ENCODE results near the gene EIF4EBP3.
A peak's percentile ranks its signal among the peaks of the same experiment; 100 is the strongest.
"Not testable (repeated sequence)": the region's sequence is repeated elsewhere in the genome, so short reads cannot be mapped to it uniquely, and the experiment has no call there.

Gene EIF4EBP3

DNA sequence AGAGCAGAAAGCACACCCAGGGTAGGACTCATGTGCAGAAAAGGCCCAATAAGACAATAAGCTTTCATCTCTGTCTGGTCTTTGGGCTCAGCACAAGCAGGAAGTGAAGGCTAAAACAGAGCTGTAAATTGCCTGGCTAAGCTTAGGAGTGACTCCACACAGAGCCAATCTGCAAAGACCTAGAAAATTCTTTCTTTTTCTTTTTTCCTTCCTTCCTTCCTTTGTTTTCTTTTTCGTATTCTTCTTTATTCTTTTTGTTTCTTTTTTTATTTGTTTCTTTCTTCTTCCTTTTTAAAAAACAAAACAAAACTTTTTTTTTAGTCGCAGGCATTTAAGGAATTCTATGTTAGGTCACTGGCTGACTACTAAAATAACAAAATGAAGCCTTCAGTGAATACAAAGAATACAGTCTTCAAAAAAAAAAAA is 29.3 kb downstream of the EIF4EBP3 start:
- DNase-seq (ENCODE audit: low read depth, low spot score): peak; percentile 44

DNA sequence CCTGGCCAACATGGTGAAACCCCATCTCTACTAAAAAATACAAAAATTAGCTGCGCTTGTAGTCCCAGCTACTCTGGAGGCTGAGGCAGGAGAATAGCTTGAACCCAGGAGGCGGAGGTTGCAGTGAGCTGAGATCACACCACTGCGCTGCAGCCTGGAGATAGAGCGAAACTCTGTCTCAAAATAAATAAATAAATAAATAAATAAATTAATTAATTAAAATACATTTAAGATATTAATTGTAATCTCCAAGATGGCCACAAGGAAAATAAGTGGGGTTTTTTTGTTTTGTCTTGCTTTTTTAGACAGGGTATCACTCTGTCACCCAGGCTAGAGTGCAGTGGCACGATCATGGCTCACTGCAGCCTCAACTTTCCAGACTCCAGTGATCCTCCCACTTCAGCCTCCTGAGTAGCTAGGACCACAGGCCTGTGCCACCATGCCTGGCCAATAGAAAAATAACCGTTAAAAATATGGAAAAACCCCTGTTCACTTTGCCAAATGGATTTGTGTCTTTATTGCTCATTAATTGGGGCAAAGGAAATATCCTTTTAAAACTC is 31.8 kb downstream of the EIF4EBP3 start:
- DNase-seq (ENCODE audit: low read depth, low spot score): not testable (repeated sequence)

DNA sequence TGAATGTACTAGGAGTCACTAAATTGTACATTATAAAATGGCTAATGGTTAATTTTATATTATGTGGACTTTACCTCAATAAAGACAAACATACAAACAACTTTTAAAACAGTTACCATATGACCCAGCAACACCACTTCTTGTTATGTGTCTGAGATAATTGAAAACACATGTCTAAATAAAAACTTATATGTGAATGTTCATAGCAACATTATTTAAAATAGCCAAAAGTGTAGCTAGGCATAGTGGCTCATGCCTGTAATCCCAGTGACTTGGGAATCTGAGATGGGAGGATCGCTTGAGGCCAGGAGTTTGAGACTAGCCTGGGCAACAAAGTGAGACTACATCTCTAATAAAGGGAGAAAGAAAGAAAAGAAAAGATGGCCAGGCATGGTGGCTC is 40.0 kb downstream of the EIF4EBP3 start:
- no peak for DNase-seq (ENCODE audit: low read depth, low spot score)

DNA sequence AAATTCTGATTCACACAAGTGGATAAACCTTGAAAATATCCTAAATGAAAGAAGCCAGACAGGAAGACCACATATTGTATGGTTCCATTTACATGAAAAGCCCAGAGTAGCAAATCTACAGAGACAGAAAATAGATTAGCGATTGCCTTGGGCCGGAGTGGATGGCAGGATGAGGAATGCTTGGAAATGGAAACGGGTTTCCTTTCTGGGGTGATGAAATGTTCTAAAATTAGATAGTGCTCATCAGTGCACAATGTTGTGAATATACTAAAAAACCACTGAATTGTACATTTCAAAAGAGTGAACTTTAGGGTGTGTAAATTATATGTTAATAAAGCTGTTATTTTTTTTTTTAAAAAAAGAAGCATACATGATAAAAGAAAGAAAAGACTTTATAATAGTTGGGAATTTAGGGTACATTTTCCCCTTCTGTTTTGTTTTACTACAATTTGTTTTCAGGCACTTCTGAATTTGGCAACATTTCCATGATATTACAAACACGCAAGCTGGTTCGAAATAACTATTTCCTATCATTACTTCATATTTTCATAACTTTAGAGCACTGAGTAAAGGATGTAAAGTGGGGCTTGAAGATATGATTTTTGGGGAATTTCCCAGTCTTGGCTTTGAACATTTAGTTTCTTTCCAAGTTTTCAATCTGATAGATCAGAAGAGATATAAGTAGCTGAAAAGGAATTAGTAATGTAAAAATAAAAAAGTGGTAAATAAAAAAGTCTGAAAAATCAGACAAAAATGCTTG is 41.0 kb downstream of the EIF4EBP3 start:
- DNase-seq (ENCODE audit: low read depth, low spot score): no peak

DNA sequence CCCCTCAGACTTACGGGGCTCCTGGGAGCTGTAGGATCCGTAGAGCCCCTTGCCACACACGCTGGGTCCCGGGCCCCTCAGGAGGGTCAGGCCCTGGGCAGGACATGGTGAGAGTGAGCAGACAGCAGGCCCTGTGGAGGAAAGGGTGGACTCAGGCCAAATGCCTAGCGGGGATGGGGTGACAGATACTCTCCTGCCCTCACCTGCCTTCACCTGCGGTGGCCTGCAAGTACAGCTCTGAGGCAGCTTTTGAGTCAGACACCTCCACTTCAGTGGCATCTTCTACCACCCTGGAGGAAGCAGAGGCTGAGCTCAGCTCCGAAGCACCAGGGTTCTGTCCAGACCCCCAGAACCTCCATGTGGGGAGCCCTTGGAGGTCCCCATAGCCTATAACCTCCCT is 43.4 kb downstream of the EIF4EBP3 start:
- DNase-seq (ENCODE audit: low read depth, low spot score): no peak

DNA sequence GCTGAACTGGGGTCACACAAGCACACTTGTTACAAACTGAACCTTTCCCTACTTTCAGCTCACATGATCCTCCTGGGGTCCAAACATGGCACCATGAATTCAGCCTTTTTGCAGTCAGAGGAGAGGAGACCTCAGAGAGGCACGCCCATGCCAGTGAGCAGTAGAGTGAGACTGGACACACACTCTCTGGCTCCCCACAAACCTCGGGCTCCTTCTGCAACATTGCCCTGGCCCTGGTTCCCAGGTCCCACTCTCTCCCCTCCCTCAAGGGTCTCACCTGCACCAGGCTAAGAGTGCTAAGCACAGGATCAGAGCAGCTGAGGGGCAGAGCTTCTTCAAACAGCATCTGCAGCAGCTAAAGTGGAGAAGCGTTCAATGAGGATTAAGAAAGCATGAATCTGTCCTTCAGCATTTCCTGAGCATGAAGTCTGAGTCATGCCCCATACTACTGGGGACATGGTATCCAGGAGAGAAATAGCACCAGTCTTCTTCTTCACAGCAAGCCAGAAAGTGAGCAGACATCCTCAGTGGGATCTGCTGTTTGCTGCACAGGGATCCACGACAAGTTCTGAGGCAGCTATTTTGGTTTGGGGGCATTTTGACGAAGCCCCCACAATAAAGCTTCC is 44.4 kb downstream of the EIF4EBP3 start:
- no peak for DNase-seq (ENCODE audit: low read depth, low spot score)

DNA sequence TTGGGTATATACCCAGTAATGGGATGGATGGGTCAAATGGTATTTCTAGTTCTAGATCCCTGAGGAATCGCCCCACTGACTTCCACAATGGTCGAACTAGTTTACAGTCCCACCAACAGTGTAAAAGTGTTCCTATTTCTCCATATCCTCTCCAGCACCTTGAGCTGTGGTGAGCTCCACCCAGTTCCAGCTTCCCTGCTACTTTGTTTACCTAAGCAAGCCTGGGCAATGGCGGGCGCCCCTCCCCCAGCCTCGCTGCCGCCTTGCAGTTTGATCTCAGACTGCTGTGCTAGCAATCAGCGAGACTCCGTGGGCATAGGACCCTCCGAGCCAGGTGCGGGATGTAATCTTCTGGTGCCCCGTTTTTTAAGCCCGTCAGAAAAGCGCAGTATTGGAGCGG is 45.6 kb downstream of the EIF4EBP3 start:
- peak; percentile 65 for DNase-seq (ENCODE audit: low read depth, low spot score)

DNA sequence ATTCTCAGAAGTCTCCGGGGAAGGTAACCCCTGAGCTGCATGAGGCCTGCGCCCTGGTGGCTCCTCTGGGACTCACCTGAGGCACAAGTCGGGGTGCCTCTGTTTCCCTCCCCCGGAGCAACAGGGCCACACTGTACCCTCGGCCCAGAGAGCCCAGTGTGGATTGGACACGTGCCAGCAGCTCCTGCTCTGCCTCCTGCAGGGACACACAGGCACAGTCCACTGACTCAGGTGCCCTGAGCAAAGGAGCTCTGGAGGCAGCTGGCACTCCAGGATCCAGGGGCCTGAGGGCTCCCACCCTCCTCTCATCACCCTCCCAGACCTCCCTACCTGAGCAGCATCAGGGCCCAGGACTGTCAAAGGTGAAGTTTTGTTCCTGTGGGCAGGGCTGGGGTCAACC is 46.7 kb downstream of the EIF4EBP3 start:
- no peak for DNase-seq (ENCODE audit: low read depth, low spot score)

DNA sequence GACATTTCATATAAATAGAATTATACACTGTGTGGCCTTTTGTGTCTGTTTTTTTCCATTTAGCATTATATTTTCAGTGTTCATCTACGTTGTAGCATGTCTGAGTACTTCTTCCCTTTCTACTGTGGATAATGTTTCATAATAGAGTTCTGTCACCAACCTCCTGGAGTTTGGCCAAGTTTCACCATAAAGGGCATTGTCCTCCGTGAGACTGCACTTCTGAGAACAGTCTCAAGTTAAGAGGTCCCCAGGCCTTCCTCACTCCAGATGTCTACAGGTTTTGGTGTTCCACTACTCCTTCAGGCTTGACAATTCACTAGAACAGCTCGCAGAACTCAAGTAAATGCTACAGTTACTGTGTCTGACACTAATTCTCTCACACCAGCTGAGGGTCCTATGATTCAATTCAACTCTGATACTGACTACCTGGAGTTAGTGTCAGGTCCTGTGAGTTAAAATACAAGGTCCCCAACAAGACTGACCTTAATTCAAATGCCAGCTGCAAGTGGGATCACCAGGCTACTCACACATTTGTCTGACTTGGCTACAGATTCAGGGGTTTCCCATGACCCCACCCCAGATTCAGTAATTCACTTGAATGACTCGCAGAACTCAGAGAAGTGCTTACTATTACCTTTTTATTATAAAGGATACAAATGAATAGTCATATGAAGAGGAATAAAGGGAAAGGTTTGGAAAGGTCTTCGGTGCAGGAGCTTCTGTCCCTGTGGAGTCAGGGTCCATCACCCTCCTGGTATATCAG is 48.3 kb downstream of the EIF4EBP3 start:
- DNase-seq (ENCODE audit: low read depth, low spot score): no peak

DNA sequence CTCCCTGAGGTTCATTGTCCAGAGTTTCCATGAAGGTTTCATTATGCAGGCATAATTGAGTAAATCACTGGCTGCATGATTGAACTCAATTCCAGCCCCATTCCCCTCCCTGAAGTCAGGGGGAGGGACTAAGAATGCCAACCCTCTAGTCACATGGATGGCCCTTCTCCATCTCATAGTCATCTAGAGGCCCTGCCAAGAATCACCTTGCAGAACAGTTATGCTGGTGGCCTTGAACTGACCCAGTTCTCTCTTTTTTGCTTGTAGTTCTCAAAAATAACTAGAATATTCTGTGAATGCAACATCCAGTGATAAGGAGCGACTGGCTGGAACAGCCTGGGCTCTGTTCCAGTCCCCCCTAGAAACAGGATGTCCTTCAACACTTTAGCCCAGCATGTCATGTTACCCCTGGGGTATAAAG is 48.9 kb downstream of the EIF4EBP3 start:
- no peak for DNase-seq (ENCODE audit: low read depth, low spot score)

DNA sequence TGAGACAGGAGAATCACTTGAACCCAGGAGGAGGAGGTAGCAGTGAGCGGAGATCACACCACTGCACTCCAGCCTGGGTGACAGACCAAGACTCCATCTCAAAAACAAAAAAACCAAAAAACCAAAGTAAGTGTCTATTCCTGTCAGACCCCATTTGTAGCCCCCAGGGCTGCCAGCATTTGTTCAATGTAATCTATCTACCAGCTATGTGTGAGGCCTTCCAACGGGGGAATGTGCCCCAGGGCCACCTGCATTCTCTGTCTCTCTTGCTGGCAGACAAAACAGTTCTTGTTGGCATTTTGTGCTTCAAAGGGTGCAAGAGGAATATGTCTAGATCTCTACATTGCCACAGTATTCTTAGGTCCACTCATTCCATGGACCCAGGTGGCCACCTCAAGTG is 51.4 kb downstream of the EIF4EBP3 start:
- DNase-seq (ENCODE audit: low read depth, low spot score): peak; percentile 51

Data from ELF-1 (cell line).